ENCODE results near the gene C4BPB. TPM values are rescaled to one million over a fixed set of nuclear protein-coding genes. Genes with fewer than 3 reads are reported as not detected.

Gene C4BPB
- total RNA-seq, 1 experiment from 2014 or later: not detected

- Histone ChIP-seq H2BK12ac (ENCODE audit: insufficient read length, low read depth, low read length) (no peak overlapping the region), H3K18ac (ENCODE audit: insufficient read length, low read depth, low read length) (no peak overlapping the region), H2BK120ac (ENCODE audit: low read depth, low read length, poor library complexity, severe bottlenecking) (no peak overlapping the region), H3K9ac (ENCODE audit: extremely low read depth, insufficient read length, low read length) (no peak overlapping the region), H3K4ac (ENCODE audit: low read depth, low read length) (no peak overlapping the region), H4K91ac (ENCODE audit: insufficient read length, low read depth, low read length) (no peak overlapping the region), H3K79me1 (ENCODE audit: insufficient read depth, low read depth, low read length, poor library complexity, severe bottlenecking) (no peaks in the 10 kb centered on the region), H3K9me3 (ENCODE audit: control insufficient read depth, low read depth, low read length) (peaks cover 14% of the 10 kb centered on the region), H4K8ac (replicated peaks; ENCODE audit: insufficient read length, low read depth, low read length) (no peak overlapping the region), H2BK20ac (ENCODE audit: low read depth, low read length, poor library complexity, severe bottlenecking) (no peak overlapping the region), H3K27ac (ENCODE audit: insufficient read length, low read depth, low read length) (no peak overlapping the region), H3K27me3 (ENCODE audit: insufficient read depth, low read length) (no peaks in the 10 kb centered on the region), H3K14ac (ENCODE audit: insufficient read depth, low read length) (no peak overlapping the region), H2BK15ac (ENCODE audit: low read depth, low read length) (no peak overlapping the region), H3K56ac (ENCODE audit: insufficient read length, low read depth, low read length) (no peak overlapping the region), H3K4me1 (ENCODE audit: insufficient read depth, low read length) (no peaks in the 10 kb centered on the region), H4K5ac (ENCODE audit: insufficient read length, low read depth, low read length) (no peak overlapping the region), H3K4me2 (ENCODE audit: insufficient read depth, insufficient read length, low read length) (no peak overlapping the region), H2AFZ (ENCODE audit: low read length) (no peak overlapping the region), H4K20me1 (ENCODE audit: control insufficient read depth, insufficient read depth, insufficient read length) (no peaks in the 10 kb centered on the region), H2AK5ac (ENCODE audit: insufficient read length, low read length) (no peak overlapping the region), H3K79me2 (ENCODE audit: insufficient read depth, low read length) (no peaks in the 10 kb centered on the region), H3T11ph (ENCODE audit: low read length) (no peak overlapping the region), H3K23ac (ENCODE audit: insufficient read length, low read depth, low read length) (no peak overlapping the region), H2BK5ac (ENCODE audit: insufficient read length, low read length) (no peak overlapping the region), H3K23me2 (ENCODE audit: insufficient read length, low read depth, low read length, poor library complexity, severe bottlenecking) (no peaks in the 10 kb centered on the region)
- Mint-ChIP-seq H3K27me3 (ENCODE audit: low read depth) (no peaks in the 10 kb centered on the region), H3K4me3 (no peak overlapping the region), H3K9me3 (peaks cover 15 to 17% of the 10 kb centered on the region in 2 experiments), H3K27ac (no peak overlapping the region), H3K4me1 (no peaks in the 10 kb centered on the region), H3K36me3 (ENCODE audit: insufficient read depth in 1 of 3, low read depth in 3 of 3) (peaks cover 0 to 9% (median 0%) of the 10 kb centered on the region in 3 experiments; a peak in 4 of 7 replicates)
- TF ChIP-seq, protein P1, sequence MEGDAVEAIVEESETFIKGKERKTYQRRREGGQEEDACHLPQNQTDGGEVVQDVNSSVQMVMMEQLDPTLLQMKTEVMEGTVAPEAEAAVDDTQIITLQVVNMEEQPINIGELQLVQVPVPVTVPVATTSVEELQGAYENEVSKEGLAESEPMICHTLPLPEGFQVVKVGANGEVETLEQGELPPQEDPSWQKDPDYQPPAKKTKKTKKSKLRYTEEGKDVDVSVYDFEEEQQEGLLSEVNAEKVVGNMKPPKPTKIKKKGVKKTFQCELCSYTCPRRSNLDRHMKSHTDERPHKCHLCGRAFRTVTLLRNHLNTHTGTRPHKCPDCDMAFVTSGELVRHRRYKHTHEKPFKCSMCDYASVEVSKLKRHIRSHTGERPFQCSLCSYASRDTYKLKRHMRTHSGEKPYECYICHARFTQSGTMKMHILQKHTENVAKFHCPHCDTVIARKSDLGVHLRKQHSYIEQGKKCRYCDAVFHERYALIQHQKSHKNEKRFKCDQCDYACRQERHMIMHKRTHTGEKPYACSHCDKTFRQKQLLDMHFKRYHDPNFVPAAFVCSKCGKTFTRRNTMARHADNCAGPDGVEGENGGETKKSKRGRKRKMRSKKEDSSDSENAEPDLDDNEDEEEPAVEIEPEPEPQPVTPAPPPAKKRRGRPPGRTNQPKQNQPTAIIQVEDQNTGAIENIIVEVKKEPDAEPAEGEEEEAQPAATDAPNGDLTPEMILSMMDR (conservative IDR thresholded peaks at IDR 0.05): no peak
- WGBS (ENCODE audit: extremely low coverage, insufficient read length, low lambda C conversion rate): no CpG with 5 or more reads among the region's 2 CpGs
- no peak for DNase-seq
Measured at GRCh38 chr1:207093944-207094343, 5.3 kb downstream of the C4BPB start.
